ENCODE data around the gene EPG5. TPM values are rescaled to one million over a fixed set of nuclear protein-coding genes. Genes with fewer than 3 reads are reported as not detected.
"Not testable (repeated sequence)": the region's sequence is repeated elsewhere in the genome, so short reads cannot be mapped to it uniquely, and the experiment has no call there.

The EPG5 gene
- total RNA-seq, 1 donor from 2014 or later, result 10.5 TPM

DNA sequence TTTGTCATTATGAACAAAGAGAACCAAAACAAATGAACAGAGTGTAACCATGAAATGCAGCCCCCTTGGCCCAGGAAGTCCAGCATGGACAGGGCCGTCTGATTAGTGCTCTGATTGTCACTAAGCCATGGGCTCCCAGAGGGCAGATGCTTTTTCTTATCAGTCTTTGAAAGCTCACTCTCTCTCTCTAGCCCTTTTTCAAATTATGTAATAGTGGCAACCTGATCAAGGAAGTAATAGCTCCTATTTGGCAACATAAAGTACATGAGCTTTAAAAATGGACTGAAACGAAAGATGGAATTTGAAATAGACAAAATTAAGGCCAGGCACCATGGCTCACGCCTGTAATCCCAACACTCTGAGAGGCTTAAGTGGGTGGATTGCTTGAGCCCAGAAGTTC lies 32.4 kb upstream of the EPG5 start:
- H3K4me3 ChIP-seq (ENCODE audit: low read depth, low read length), result no peak overlapping the region
- no peaks in the 10 kb centered on the region for H3K27me3 ChIP-seq (ENCODE audit: control insufficient read depth, insufficient read depth, low read length)
- FAIRE-seq (no peak), DNase-seq (ENCODE audit: low read depth) (no peak)
- no peaks in the 10 kb centered on the region for H3K36me3 ChIP-seq (ENCODE audit: control insufficient read depth, insufficient read depth, low read length)
- TF ChIP-seq, protein P1, sequence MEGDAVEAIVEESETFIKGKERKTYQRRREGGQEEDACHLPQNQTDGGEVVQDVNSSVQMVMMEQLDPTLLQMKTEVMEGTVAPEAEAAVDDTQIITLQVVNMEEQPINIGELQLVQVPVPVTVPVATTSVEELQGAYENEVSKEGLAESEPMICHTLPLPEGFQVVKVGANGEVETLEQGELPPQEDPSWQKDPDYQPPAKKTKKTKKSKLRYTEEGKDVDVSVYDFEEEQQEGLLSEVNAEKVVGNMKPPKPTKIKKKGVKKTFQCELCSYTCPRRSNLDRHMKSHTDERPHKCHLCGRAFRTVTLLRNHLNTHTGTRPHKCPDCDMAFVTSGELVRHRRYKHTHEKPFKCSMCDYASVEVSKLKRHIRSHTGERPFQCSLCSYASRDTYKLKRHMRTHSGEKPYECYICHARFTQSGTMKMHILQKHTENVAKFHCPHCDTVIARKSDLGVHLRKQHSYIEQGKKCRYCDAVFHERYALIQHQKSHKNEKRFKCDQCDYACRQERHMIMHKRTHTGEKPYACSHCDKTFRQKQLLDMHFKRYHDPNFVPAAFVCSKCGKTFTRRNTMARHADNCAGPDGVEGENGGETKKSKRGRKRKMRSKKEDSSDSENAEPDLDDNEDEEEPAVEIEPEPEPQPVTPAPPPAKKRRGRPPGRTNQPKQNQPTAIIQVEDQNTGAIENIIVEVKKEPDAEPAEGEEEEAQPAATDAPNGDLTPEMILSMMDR (IDR thresholded peaks at IDR 0.05; ENCODE audit: insufficient read depth, low read length, severe bottlenecking), result no peak

DNA sequence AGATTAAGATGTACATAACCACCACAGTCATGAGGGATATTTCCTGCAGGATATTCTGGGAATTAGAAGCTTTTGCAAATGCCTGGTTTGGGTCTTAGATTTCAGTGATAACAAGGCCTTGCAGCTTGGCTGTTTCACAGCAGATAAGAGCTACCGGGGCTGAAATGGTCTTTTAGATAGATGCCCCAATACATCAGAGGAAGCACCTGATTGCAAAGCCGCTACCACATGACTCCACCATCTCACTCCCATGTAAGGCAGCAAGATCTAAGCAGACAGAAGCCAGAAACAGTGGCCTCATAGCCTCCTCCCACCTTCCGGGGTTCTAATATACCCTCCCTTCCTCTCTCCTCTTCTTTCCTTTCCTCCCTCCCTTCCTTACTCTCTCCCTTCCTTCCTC lies 31.1 kb upstream of the EPG5 start:
- FAIRE-seq (no peak), DNase-seq (ENCODE audit: low read depth) (no peak)
- TF ChIP-seq, protein P1 (IDR thresholded peaks at IDR 0.05; ENCODE audit: insufficient read depth, low read length, severe bottlenecking), result no peak
- H3K4me3 ChIP-seq (ENCODE audit: low read depth, low read length), result no peak overlapping the region
- no peaks in the 10 kb centered on the region for H3K27me3 ChIP-seq (ENCODE audit: control insufficient read depth, insufficient read depth, low read length)
- H3K36me3 ChIP-seq (ENCODE audit: control insufficient read depth, insufficient read depth, low read length), result no peaks in the 10 kb centered on the region

DNA sequence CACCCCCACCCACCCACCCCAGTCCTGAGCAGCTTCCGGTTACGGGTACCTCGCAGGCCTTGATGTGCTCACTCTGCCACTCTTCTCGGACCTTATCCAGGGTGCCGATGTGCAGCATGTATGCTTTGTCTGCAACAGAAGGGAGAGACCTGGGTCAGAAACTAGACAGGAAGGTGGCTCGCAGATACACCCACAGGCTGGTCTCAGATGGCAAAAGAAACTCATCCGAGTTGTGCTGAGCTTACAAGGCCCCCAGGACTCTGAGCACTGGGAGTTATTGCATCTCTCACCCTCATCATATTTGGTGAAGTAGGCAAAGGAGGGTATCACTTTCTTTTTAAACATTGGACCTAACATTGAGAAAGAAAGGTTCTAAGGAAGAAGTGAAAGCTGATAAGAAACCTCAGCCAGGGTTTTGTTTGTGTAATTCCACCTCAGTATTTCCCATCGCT lies 30.6 kb upstream of the EPG5 start:
- no peak for DNase-seq (ENCODE audit: low read depth)
- TF ChIP-seq, protein P1 (IDR thresholded peaks at IDR 0.05; ENCODE audit: insufficient read depth, low read length, severe bottlenecking), result no peak
- Histone ChIP-seq H3K36me3 (ENCODE audit: control insufficient read depth, insufficient read depth, low read length) (no peaks in the 10 kb centered on the region), H3K27me3 (ENCODE audit: control insufficient read depth, insufficient read depth, low read length) (no peaks in the 10 kb centered on the region), H3K4me3 (ENCODE audit: low read depth, low read length) (no peak overlapping the region)
- no peak for FAIRE-seq

DNA sequence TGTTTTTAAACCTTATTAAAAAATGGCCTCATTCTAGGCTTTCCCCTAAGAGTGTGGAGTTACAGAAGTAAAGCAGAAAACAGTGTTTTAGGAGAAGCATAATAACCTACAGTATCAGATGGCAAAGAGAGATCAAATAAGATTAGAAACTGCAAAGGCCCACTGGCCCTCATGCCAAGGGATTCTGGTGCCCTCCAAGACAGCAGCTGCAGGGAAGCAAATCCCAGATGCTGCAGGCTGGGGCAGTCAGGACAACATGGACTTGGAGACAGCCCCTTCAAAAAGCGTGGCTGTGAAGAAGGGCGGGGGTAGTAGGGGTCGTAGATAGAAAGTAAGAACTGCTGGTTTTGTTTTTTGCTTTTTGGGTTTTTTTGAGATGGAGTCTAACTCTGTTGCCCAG lies 28.3 kb upstream of the EPG5 start:
- Histone ChIP-seq H3K27me3 (ENCODE audit: control insufficient read depth, insufficient read depth, low read length) (no peaks in the 10 kb centered on the region), H3K4me3 (ENCODE audit: low read depth, low read length) (no peak overlapping the region), H3K36me3 (ENCODE audit: control insufficient read depth, insufficient read depth, low read length) (no peaks in the 10 kb centered on the region)
- TF ChIP-seq, protein P1 (IDR thresholded peaks at IDR 0.05; ENCODE audit: insufficient read depth, low read length, severe bottlenecking), result no peak
- DNase-seq (ENCODE audit: low read depth) (no peak), FAIRE-seq (no peak)

DNA sequence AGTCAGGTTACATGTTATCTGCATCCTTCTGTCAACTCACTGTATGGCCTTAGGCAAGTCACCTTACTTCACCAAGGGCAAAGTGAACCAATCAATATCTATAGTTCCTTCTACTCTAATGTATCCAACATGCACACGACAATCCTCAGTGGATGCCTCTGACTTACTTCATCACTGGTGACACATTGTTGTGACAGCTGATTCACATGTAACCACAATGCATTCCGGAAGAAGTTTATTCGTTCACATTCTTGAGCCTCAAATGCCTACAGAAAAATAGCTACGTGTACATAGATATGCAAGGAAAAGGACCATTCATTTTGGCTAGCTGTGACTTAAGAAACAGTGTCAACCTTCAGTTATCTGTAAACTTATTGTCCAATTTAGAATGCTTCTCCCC lies 26.3 kb upstream of the EPG5 start:
- DNase-seq (ENCODE audit: low read depth) (peak; percentile 59), FAIRE-seq (no peak)
- peaks cover 2% of the 10 kb centered on the region for H3K36me3 ChIP-seq (ENCODE audit: control insufficient read depth, insufficient read depth, low read length)

DNA sequence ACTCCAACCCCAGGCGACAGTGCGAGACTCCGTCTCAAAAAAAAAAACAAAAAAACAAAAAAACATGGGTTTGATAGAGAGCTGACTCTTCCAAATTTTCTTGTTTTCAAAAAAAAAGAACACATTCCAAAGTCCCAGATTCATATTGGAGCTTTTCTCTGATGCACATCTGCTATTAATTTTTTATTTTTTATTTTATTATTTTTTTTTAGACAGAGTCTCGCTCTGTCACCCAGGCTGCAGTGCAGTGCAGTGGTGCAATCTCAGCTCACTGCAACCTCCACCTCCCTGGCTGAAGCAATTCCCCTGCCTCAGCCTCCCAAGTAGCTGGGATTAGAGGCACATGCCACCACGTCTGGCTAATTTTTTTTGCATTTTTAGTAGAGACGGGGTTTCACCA lies 25.4 kb upstream of the EPG5 start:
- H3K27me3 ChIP-seq (ENCODE audit: control insufficient read depth, insufficient read depth, low read length); H3K4me3 ChIP-seq (ENCODE audit: low read depth, low read length); DNase-seq (ENCODE audit: low read depth); FAIRE-seq; H3K36me3 ChIP-seq (ENCODE audit: control insufficient read depth, insufficient read depth, low read length): not testable (repeated sequence)

More for the DNA sequence above, 26.3 kb upstream of the EPG5 start:
- H3K4me3 ChIP-seq (ENCODE audit: low read depth, low read length), result no peak overlapping the region
- no peaks in the 10 kb centered on the region for H3K27me3 ChIP-seq (ENCODE audit: control insufficient read depth, insufficient read depth, low read length)
- TF ChIP-seq, protein P1 (IDR thresholded peaks at IDR 0.05; ENCODE audit: insufficient read depth, low read length, severe bottlenecking), result no peak
